Measurements from ENCODE around the gene WDR37.
A peak's percentile ranks its signal among the peaks of the same experiment; 100 is the strongest.
"Not testable (repeated sequence)": the region's sequence is repeated elsewhere in the genome, so short reads cannot be mapped to it uniquely, and the experiment has no call there.

The WDR37 gene

DNA sequence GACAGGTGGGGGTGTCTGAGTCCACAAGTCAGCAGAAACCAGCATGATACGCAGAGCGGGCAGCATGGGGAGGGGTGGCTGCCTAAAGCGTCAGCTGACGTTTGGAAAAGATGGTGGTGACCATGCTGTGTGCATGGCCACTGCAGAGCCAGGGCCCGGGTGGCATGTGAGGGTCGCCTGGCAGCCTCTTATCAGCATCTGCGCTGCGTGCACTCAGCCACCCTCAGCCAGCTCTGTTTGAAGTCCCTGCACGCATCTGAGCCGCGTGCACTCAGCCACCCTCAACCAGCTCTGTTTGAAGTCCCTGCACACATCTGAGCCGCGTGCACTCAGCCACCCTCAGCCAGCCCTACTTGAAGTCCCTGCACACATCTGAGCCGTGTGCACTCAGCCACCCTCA lies 61.5 kb downstream of the WDR37 start:
- no peak overlapping the region for H2AFZ ChIP-seq (ENCODE audit: low read depth)
- no peaks in the 10 kb centered on the region for H3K27me3 ChIP-seq (ENCODE audit: insufficient read depth, low read depth)
- no peak for TF ChIP-seq CTCF (conservative IDR thresholded peaks at IDR 0.05; ENCODE audit: low read depth, low read length)
- H4K20me1 ChIP-seq (ENCODE audit: insufficient read depth): no peaks in the 10 kb centered on the region
- no peaks in the 10 kb centered on the region for H3K36me3 ChIP-seq (ENCODE audit: insufficient read depth)
- H3K4me3 ChIP-seq (IDR thresholded peaks at IDR 0.05; ENCODE audit: insufficient read depth, low read depth, low read length): no peak overlapping the region
- peak overlapping the region; percentile 70; the same call in 1 of the 2 replicates for H3K4me2 ChIP-seq
- H3K79me2 ChIP-seq (ENCODE audit: insufficient read depth, low read depth): no peaks in the 10 kb centered on the region
- H3K4me1 ChIP-seq (ENCODE audit: low read depth, poor library complexity, severe bottlenecking): peaks cover 58% of the 10 kb centered on the region
- H3K27ac ChIP-seq: peak overlapping the region; percentile 89
- H3K9ac ChIP-seq: no peak overlapping the region

GRCh38 chr10:1118318-1118717 lies 62.1 kb downstream of the WDR37 start:
- not testable (repeated sequence) for H3K79me2 ChIP-seq (ENCODE audit: insufficient read depth, low read depth); H3K9ac ChIP-seq; H3K4me2 ChIP-seq; H4K20me1 ChIP-seq (ENCODE audit: insufficient read depth); H3K36me3 ChIP-seq (ENCODE audit: insufficient read depth); H3K27me3 ChIP-seq (ENCODE audit: insufficient read depth, low read depth); H3K4me3 ChIP-seq (IDR thresholded peaks at IDR 0.05; ENCODE audit: insufficient read depth, low read depth, low read length); H3K27ac ChIP-seq; H2AFZ ChIP-seq (ENCODE audit: low read depth)
- H3K4me1 ChIP-seq (ENCODE audit: low read depth, poor library complexity, severe bottlenecking): peaks cover 58% of the 10 kb centered on the region

DNA sequence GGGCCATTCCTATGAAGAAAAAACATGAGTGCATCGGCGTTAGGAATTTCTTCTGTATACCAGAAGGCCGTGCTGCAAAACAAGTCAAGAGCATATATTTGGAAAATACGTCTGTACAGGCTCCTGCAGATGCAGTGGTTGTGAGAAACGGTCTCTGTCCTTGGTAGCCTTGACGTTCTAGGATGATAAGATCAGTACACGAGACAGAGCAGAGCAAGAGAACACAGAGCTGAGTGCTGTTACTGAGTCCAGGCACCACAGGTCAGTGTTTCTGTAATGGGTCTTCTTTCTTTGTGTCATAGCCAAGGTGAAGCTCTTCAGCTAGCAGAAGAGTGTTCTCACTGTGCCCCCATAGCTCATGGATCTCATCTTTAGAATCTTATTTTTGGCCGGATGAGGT lies 62.8 kb downstream of the WDR37 start:
- no peak overlapping the region for H3K4me2 ChIP-seq

GRCh38 chr10:1119501-1119900 lies 63.3 kb downstream of the WDR37 start:
- H2AFZ ChIP-seq (ENCODE audit: low read depth): no peak overlapping the region
- H3K9ac ChIP-seq: no peak overlapping the region
- no peaks in the 10 kb centered on the region for H3K27me3 ChIP-seq (ENCODE audit: insufficient read depth, low read depth)
- H3K27ac ChIP-seq: no peak overlapping the region
- H3K79me2 ChIP-seq (ENCODE audit: insufficient read depth, low read depth): peaks cover 6% of the 10 kb centered on the region; the same call in 1 of the 2 replicates
- no peaks in the 10 kb centered on the region for H3K36me3 ChIP-seq (ENCODE audit: insufficient read depth)
- no peak overlapping the region for H3K4me3 ChIP-seq (IDR thresholded peaks at IDR 0.05; ENCODE audit: insufficient read depth, low read depth, low read length)
- H3K4me1 ChIP-seq (ENCODE audit: low read depth, poor library complexity, severe bottlenecking): peaks cover 51% of the 10 kb centered on the region
- no peak overlapping the region for H3K4me2 ChIP-seq
- no peak for TF ChIP-seq CTCF (conservative IDR thresholded peaks at IDR 0.05; ENCODE audit: low read depth, low read length)
- H4K20me1 ChIP-seq (ENCODE audit: insufficient read depth): no peaks in the 10 kb centered on the region

More for the DNA sequence above, 62.8 kb downstream of the WDR37 start:
- H3K4me1 ChIP-seq (ENCODE audit: low read depth, poor library complexity, severe bottlenecking): peaks cover 56% of the 10 kb centered on the region
- no peak for TF ChIP-seq CTCF (conservative IDR thresholded peaks at IDR 0.05; ENCODE audit: low read depth, low read length)
- H2AFZ ChIP-seq (ENCODE audit: low read depth): no peak overlapping the region
- peaks cover 6% of the 10 kb centered on the region; the same call in 1 of the 2 replicates for H3K79me2 ChIP-seq (ENCODE audit: insufficient read depth, low read depth)
- no peak overlapping the region for H3K27ac ChIP-seq
- no peak overlapping the region for H3K4me3 ChIP-seq (IDR thresholded peaks at IDR 0.05; ENCODE audit: insufficient read depth, low read depth, low read length)
- H3K9ac ChIP-seq: no peak overlapping the region
- no peaks in the 10 kb centered on the region for H3K27me3 ChIP-seq (ENCODE audit: insufficient read depth, low read depth)
- no peaks in the 10 kb centered on the region for H3K36me3 ChIP-seq (ENCODE audit: insufficient read depth)
- no peaks in the 10 kb centered on the region for H4K20me1 ChIP-seq (ENCODE audit: insufficient read depth)

DNA sequence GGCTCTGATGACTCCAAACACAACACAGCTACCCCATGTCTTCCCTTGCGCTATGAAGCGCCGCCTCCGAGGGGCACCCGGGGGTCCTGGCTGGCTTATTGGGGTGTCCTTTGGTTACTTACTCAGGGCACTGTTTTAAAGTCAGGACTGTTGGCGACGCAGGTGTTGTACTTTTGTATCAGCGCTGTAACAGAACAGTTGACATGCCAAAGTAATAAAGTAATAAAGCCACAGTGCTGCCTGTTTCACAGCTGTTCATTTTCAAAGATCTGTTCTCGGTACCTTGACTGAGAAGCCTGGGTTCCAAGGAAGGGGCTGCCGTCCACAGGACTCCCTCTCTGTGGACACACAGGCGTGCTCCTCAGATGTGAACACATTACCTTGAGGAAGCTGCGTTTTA lies 64.1 kb downstream of the WDR37 start:
- Histone ChIP-seq H2AFZ (ENCODE audit: low read depth) (no peak overlapping the region), H3K4me1 (ENCODE audit: low read depth, poor library complexity, severe bottlenecking) (peaks cover 43% of the 10 kb centered on the region), H3K79me2 (ENCODE audit: insufficient read depth, low read depth) (peaks cover 6% of the 10 kb centered on the region; the same call in 1 of the 2 replicates), H3K9ac (no peak overlapping the region), H3K36me3 (ENCODE audit: insufficient read depth) (peaks cover 4% of the 10 kb centered on the region), H3K27ac (no peak overlapping the region), H4K20me1 (ENCODE audit: insufficient read depth) (no peaks in the 10 kb centered on the region), H3K4me3 (IDR thresholded peaks at IDR 0.05; ENCODE audit: insufficient read depth, low read depth, low read length) (no peak overlapping the region), H3K4me2 (no peak overlapping the region), H3K27me3 (ENCODE audit: insufficient read depth, low read depth) (no peaks in the 10 kb centered on the region)
- TF ChIP-seq CTCF (conservative IDR thresholded peaks at IDR 0.05; ENCODE audit: low read depth, low read length): no peak
